ENCODE results near the gene MYO5A.
A peak's percentile ranks its signal among the peaks of the same experiment; 100 is the strongest.
"Not testable (repeated sequence)": the region's sequence is repeated elsewhere in the genome, so short reads cannot be mapped to it uniquely, and the experiment has no call there.

The MYO5A gene

GRCh38 chr15:52288986-52289385 lies 239.7 kb downstream of the MYO5A start:
- no peak for DNase-seq (ENCODE audit: low read depth)

DNA sequence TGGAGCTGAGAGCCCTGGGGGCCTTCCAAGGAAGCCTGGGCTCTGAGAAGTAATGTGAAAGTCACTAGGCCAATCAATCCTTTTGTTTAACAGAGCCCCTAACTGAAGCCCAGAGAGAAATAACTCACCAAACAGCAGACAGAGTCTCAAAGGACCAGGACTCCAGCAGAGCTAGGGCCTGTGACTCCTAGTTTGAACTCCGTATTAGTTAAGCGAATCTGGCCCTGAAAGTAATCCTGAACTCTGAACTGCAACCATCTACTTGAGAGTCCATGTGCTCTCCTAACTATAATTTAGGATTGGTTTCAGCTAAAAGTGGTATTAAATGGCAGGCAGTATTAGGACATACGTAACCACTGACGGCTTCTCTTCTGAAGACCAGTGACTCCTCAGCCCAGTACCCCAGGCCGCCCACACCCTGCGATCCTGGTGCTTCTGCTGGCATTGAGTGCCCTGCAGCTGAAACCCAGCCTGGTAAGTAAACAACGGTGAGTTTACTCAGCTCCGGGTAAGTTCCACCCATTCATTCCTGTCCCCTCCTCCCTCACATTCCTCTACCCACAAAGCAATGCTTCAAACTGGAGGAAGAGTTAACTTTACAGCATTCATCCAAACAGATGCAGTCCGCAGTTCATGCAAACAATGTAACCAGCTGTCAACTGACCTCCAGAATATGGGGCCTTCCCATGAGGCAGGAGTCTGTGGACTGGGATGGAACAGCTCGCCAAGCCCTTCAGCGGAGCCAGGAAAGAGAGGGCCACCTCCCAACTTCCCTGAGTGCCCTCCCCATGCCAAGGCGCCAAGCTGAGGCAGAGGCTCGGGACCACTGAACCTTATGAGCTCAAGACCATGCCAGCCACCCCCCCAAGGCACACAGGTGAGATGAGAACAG lies 240.4 kb downstream of the MYO5A start:
- DNase-seq (ENCODE audit: low read depth): peak; percentile 10

GRCh38 chr15:52287114-52287513 lies 241.6 kb downstream of the MYO5A start:
- no peak for DNase-seq (ENCODE audit: low read depth)

DNA sequence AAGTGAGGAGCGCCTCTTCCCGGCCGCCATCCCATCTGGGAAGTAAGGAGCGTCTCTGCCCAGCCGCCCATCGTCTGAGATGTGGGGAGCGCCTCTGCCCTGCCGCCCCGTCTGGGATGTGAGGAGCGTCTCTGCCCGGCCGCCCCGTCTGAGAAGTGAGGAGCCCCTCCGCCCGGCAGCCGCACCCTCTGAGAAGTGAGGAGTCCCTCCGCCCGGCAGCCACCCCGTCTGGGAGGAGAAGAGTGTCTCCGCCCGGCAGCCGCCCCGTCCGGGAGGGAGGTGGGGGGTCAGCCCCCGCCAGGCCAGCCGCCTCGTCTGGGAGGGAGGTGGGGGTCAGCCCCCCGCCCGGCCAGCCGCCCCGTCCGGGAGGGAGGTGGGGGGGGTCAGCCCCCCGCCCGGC lies 242.7 kb downstream of the MYO5A start:
- not testable (repeated sequence) for DNase-seq (ENCODE audit: low read depth)

DNA sequence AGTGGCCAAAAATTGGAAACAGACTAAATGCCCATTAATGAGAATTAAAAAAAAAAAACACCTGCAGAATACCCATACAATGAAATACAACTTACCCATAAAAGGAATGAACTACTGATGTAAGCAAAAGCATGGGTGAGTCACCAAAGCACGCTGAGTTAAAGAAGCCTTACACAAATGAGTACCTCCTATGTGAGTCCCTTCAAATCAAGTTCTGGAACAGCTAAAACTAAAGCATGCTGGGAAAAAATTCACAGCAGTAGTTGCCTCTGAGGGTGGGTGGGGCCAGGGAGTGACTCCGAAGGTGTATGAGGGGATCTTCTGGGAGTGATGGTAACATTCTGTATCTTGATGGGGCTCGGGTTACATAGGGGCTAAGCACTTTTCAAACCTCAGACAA lies 244.5 kb downstream of the MYO5A start:
- DNase-seq (ENCODE audit: low read depth): peak; percentile 32

DNA sequence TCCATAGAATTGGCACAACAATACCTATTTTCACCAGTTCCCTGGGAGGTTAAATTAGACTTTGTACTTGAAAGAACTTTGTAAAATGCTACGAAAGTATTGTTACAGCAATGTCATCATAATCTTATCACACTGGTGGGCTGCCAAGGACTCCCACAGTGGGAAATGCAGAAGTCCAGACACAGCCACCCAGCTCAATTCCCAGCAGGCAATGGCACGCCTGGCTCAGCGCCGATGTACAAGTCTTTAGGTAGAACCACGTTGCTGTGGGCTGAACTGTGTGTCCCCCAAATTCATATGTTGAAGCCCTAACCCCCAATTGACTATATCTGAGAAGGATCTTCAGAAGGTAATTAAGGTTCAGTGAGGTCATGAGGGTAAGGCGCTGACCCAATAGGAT lies 245.4 kb downstream of the MYO5A start:
- DNase-seq (ENCODE audit: low read depth): no peak

GRCh38 chr15:52282418-52282817 lies 246.3 kb downstream of the MYO5A start:
- DNase-seq (ENCODE audit: low read depth): no peak

DNA sequence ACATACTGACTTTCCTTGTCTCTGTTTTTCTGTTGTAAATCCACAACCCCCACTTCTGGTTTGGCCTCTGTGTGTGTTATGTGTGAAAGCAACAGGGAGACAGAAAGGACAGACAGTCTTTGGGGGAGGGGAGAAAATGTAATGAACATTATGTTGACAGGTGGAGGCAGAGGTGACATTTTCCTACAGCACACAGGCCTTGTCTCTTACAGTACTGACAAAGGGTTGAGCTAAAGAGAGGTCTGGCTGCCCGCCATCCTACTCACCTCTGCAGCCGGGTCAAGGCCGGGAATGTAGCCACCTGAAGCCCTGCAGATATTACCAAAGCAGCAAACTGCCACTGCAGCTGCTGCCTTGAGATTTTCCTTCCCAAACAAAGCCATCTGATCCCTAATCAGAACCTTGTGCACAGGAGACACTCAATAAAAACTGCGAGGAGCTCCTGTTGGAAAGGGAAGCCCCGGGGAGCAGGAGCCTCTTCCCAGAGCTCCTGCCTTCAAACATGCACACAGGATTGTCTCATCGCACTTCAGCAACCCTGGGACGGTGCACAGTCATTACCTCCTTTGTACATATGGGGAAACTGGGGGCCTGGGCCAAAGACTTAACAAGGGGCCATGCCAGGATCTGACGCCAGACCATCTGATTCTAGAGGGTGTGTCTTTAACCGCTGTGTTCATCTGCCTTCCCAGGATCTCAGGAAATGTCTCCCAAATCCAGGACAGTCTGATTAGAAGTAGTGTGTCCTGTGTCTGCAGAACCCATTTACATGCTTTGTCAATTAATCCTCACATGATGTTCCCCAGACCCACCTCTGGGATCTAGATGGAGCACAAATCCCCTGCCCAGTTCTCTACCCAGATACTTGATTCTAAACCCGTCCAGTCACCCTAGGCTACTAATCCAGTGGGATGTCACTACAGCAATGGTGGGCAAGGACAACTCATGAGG lies 247.3 kb downstream of the MYO5A start:
- no peak for DNase-seq (ENCODE audit: low read depth)

DNA sequence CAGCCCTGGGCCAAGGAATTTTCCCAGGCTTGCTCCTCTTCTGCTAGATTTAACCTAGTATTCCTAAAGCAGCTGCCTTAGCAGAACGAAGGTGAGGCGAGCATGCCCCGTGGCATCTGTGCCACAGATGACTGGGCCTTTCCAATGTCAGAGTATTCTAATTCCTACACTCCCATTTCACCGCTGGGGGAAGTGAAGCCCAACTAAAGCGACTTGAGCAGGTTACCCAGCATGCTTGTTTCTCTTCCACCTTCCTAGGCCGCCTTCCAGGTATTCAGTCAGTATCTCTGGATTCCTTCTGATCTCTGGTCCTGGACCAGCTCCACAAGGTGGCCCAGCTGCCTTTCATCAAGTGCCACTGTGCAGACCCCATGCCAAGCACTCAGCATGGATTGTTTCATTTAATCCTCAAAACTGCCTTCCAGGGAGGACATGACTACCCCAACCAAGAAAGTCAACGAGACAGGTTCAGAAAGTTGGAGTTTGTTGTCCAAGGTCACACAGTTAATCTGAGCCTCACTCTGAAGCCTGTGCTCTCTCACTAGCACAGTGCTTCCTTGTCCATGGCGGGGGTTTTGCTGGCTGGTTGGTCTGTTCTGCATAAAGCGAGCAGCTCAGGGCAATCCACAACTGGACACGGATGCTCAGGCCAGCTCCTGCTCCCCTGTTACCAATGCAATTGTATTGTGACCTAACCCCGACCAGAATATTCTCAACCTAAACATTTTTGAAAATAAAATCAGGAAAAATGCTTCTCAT lies 248.2 kb downstream of the MYO5A start:
- no peak for DNase-seq (ENCODE audit: low read depth)

GRCh38 chr15:52278636-52279367 lies 249.9 kb downstream of the MYO5A start:
- no peak for DNase-seq (ENCODE audit: low read depth)

- no peak for DNase-seq (ENCODE audit: low read depth)
Observed at GRCh38 chr15:52278135-52278534, 250.5 kb downstream of the MYO5A start.

- no peak for DNase-seq (ENCODE audit: low read depth)
Observed at GRCh38 chr15:52277575-52277974, 251.1 kb downstream of the MYO5A start.

- DNase-seq (ENCODE audit: low read depth): no peak
Observed at GRCh38 chr15:52276256-52276770, 252.4 kb downstream of the MYO5A start.

DNA sequence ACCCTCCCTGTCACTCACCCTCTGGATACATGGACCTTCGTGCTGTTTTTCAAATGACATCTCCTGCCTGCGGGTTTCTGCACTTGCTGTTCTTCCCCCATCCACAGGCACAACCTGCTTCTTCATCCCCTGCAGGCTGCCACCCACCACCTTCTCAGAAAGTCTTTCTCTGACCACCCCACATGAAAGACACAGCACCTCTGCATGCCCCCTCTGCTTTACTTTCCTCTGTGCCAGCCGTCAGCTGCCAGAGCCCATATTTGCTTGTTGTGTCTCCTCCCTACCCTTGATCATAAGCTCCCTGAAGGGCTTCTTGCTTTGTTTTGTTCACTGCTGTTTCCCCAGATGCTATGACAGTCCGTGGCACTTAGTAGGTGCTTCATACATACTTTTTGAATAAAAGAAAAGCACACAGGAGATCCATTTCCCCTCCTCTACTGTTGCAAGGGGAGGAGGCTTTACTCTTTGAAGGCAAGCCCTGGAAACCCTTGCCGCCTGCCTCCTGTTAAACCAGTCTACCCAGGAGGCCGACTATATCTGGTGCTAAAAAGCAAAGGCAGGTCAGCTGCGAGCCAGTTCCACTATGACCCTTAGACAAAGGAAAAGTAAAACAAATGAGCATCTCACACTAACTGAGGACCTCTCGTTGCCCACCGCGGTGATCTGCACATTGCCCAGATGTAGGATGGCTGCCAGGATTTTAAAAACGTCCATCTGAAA lies 265.0 kb downstream of the MYO5A start:
- DNase-seq (ENCODE audit: low read depth): no peak

- DNase-seq (ENCODE audit: low read depth): no peak
Observed at GRCh38 chr15:52262364-52262763, 266.3 kb downstream of the MYO5A start.

- peak; percentile 53 for DNase-seq (ENCODE audit: low read depth)
Observed at GRCh38 chr15:52261498-52262242, 267.0 kb downstream of the MYO5A start.

GRCh38 chr15:52261026-52261425 lies 267.7 kb downstream of the MYO5A start:
- no peak for DNase-seq (ENCODE audit: low read depth)

DNA sequence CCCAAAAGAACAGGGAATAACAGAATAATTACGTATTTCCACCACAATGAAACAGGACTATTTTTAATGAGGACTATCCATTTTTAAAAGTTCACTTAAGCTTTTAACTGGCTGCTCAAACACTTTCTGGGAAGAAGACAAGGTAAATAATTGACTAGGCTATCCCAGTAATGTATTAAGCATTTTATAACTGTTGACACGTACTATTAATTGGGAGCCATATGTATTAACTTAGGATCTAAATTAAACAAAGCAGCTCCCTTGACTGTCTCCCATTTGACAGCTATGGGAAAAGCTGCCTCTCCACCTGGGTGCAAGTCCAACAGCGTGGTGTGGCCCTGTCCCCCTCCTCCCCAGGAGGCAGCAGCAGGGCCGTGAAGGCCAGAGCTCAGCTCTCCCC lies 269.2 kb downstream of the MYO5A start:
- no peak for DNase-seq (ENCODE audit: low read depth)

- DNase-seq (ENCODE audit: low read depth): no peak
Observed at GRCh38 chr15:52258461-52258860, 270.2 kb downstream of the MYO5A start.

- DNase-seq (ENCODE audit: low read depth): no peak
Observed at GRCh38 chr15:52257734-52258062, 271.0 kb downstream of the MYO5A start.

Measured in non-pigmented ciliary epithelial cell (primary cell).